PC-3 (cell line): Measurements from ENCODE around the gene GATA3.

Source experiments
- CTCF ChIP-seq: fragments of 300-600 bp; sonication (generic); conservative IDR thresholded peaks from 2 replicates; pipeline ENCODE4 v1.5.1; 2017; ENCODE audit warnings: antibody characterized with exemption, low read depth, mild to moderate bottlenecking, low read length
- EZH2 ChIP-seq: fragments of 300-600 bp; sonication (generic); IDR thresholded peaks from one replicate; pipeline ENCODE4 v1.6.1; 2017; ENCODE audit warnings: antibody characterized with exemption, mild to moderate bottlenecking, low read length; ENCODE audit not compliant: unreplicated experiment
- EZH2phosphoT487 ChIP-seq: fragments of 300-600 bp; sonication (generic); IDR thresholded peaks from 2 replicates; pipeline ENCODE4 v1.6.1; 2018; ENCODE audit warnings: mild to moderate bottlenecking, antibody characterized with exemption, low read length, borderline replicate concordance

GRCh38 chr10:8023851-8024250 lies 30.6 kb upstream of the GATA3 start:
- no peak for TF ChIP-seq EZH2
- no peak for TF ChIP-seq CTCF
- TF ChIP-seq EZH2phosphoT487: no peak
